ENCODE data around the gene ENPP6.

- TF ChIP-seq CTCF (IDR thresholded peaks at IDR 0.05) (no peak), TAF1 (IDR thresholded peaks at IDR 0.05; ENCODE audit: borderline replicate concordance, low read depth, low read length) (no peak), NRF1 (IDR thresholded peaks at IDR 0.05; ENCODE audit: low read depth, low read length) (no peak), SMC3 (IDR thresholded peaks at IDR 0.05; ENCODE audit: low read depth, low read length) (no peak), SIN3A (IDR thresholded peaks at IDR 0.05; ENCODE audit: borderline replicate concordance, low read depth, low read length) (no peak), FOSL2 (IDR thresholded peaks at IDR 0.05; ENCODE audit: borderline replicate concordance, low read depth) (no peak), REST (IDR thresholded peaks at IDR 0.05; ENCODE audit: low read depth, low read length) (no peak), RAD21 (IDR thresholded peaks at IDR 0.05; ENCODE audit: low read length) (no peak), FOXJ3 (CRISPR knock-in tag; IDR thresholded peaks at IDR 0.05) (no peak), ZBTB33 (IDR thresholded peaks at IDR 0.05; ENCODE audit: borderline replicate concordance, low read depth) (no peak), NFIC (IDR thresholded peaks at IDR 0.05; ENCODE audit: borderline replicate concordance) (no peak), EP300 (IDR thresholded peaks at IDR 0.05; ENCODE audit: borderline replicate concordance in 1 of 2, low read depth in 1 of 2, low read length in 1 of 2) (no peak), GABPA (IDR thresholded peaks at IDR 0.05; ENCODE audit: low read depth) (no peak)
These were observed 26.4 kb downstream of the ENPP6 start for GRCh38 chr4:184191267-184191666.

Measured in SK-N-SH (cell line).